MM.1S (cell line): Measurements from ENCODE around the gene AKAP13.

Source experiments
- DNase-seq: peaks from one replicate; pipeline ENCODE4 v3.0.0-alpha.2; 2015
- H2AFZ ChIP-seq: fragments of 300-600 bp; sonication (generic); 2 replicates; pipeline ENCODE4 v1.6.0; 2016; ENCODE audit warnings: antibody characterized with exemption, low read length
- H3F3A ChIP-seq: fragments of 300-600 bp; sonication (generic); 2 replicates; pipeline ENCODE4 v1.6.1; 2016; ENCODE audit warnings: mild to moderate bottlenecking, antibody characterized with exemption, low read length, moderate library complexity, mixed read lengths; ENCODE audit not compliant: insufficient read depth
- H3K27ac ChIP-seq: fragments of 300-600 bp; sonication (generic); 2 replicates; pipeline ENCODE4 v1.5.1; 2016; ENCODE audit warnings: mild to moderate bottlenecking, low read length
- H3K27me3 ChIP-seq: fragments of 300-600 bp; sonication (generic); replicated peaks from 2 replicates; pipeline ENCODE4 v1.6.0; 2016; ENCODE audit warnings: low read length; ENCODE audit not compliant: insufficient read depth
- H3K36me3 ChIP-seq: fragments of 300-600 bp; sonication (generic); replicated peaks from 2 replicates; pipeline ENCODE4 v1.6.1; 2016; ENCODE audit warnings: mild to moderate bottlenecking, low read length, mixed read lengths; ENCODE audit not compliant: insufficient read depth
- H3K4me1 ChIP-seq: fragments of 300-600 bp; sonication (generic); 2 replicates; pipeline ENCODE4 v1.6.1; 2016; ENCODE audit warnings: low read length, mixed read lengths
- H3K4me2 ChIP-seq: fragments of 300-600 bp; sonication (generic); 2 replicates; pipeline ENCODE4 v1.6.0; 2016; ENCODE audit warnings: low read depth, low read length
- H3K4me3 ChIP-seq: fragments of 300-600 bp; sonication (generic); 2 replicates; pipeline ENCODE4 v1.5.1; 2016; ENCODE audit warnings: low read length, mixed read lengths
- H3K79me2 ChIP-seq: fragments of 300-600 bp; sonication (generic); 2 replicates; pipeline ENCODE4 v1.6.1; 2016; ENCODE audit warnings: mixed run types, low read length, mixed read lengths
- H3K9ac ChIP-seq: fragments of 300-600 bp; sonication (generic); 2 replicates; pipeline ENCODE4 v1.6.1; 2016; ENCODE audit warnings: low read length, mixed read lengths
- H3K9me2 ChIP-seq: fragments of 300-600 bp; sonication (generic); replicated peaks from 2 replicates; pipeline ENCODE4 v1.6.1; 2016; ENCODE audit warnings: mild to moderate bottlenecking, low read length, mixed read lengths; ENCODE audit not compliant: insufficient read depth
- H3K9me3 ChIP-seq: fragments of 300-600 bp; sonication (generic); replicated peaks from 2 replicates; pipeline ENCODE4 v1.6.1; 2016; ENCODE audit warnings: mild to moderate bottlenecking, low read length, mixed read lengths; ENCODE audit not compliant: insufficient read depth
- H4K20me1 ChIP-seq: fragments of 300-600 bp; sonication (generic); 2 replicates; pipeline ENCODE4 v1.6.1; 2016; ENCODE audit warnings: mild to moderate bottlenecking, low read length, moderate library complexity, mixed read lengths; ENCODE audit not compliant: insufficient read depth
- CTCF ChIP-seq: fragments of 300-600 bp; sonication (generic); IDR thresholded peaks from 2 replicates; pipeline ENCODE4 v1.5.1; 2016; ENCODE audit warnings: antibody characterized with exemption, low read length, mixed read lengths
- EZH2 ChIP-seq: fragments of 300-600 bp; sonication (generic); optimal IDR thresholded peaks from 2 replicates; pipeline ENCODE3; 2017; ENCODE audit warnings: low read depth, mild to moderate bottlenecking, antibody characterized with exemption, low read length, mixed read lengths
- EZH2phosphoT487 ChIP-seq: fragments of 300-600 bp; sonication (generic); IDR thresholded peaks from 2 replicates; pipeline ENCODE4 v1.6.1; 2018; ENCODE audit warnings: antibody characterized with exemption, low read length

Gene AKAP13

GRCh38 chr15:85578941-85579701, 198.7 kb downstream of the AKAP13 start:
- no peaks in the 10 kb centered on the region for H3K9me2 ChIP-seq
- H3K9ac ChIP-seq, result no peak overlapping the region
- TF ChIP-seq EZH2 (no peak), EZH2phosphoT487 (no peak), CTCF (no peak)
- H2AFZ ChIP-seq, result no peak overlapping the region
- no peak for DNase-seq
- H3K4me2 ChIP-seq, result no peak overlapping the region
- H3K79me2 ChIP-seq, result no peaks in the 10 kb centered on the region
- no peaks in the 10 kb centered on the region for H3F3A ChIP-seq
- no peaks in the 10 kb centered on the region for H3K9me3 ChIP-seq
- no peak overlapping the region for H3K27ac ChIP-seq
- no peaks in the 10 kb centered on the region for H3K27me3 ChIP-seq
- no peaks in the 10 kb centered on the region for H3K4me1 ChIP-seq
- H4K20me1 ChIP-seq, result no peaks in the 10 kb centered on the region
- no peak overlapping the region for H3K4me3 ChIP-seq
- no peaks in the 10 kb centered on the region for H3K36me3 ChIP-seq

- H3K9ac ChIP-seq, result no peak overlapping the region
- TF ChIP-seq EZH2phosphoT487 (no peak), CTCF (no peak), EZH2 (no peak)
- no peaks in the 10 kb centered on the region for H3F3A ChIP-seq
- no peaks in the 10 kb centered on the region for H3K27me3 ChIP-seq
- no peak for DNase-seq
- no peaks in the 10 kb centered on the region for H3K79me2 ChIP-seq
- H3K9me2 ChIP-seq, result no peaks in the 10 kb centered on the region
- H3K4me2 ChIP-seq, result no peak overlapping the region
- H3K4me3 ChIP-seq, result no peak overlapping the region
- H4K20me1 ChIP-seq, result no peaks in the 10 kb centered on the region; the same call in 1 of the 2 replicates
- H3K4me1 ChIP-seq, result peaks cover 5% of the 10 kb centered on the region; the same call in 1 of the 2 replicates
- no peaks in the 10 kb centered on the region for H3K36me3 ChIP-seq
- H3K27ac ChIP-seq, result no peak overlapping the region; the same call in 1 of the 2 replicates
- no peaks in the 10 kb centered on the region for H3K9me3 ChIP-seq
- H2AFZ ChIP-seq, result no peak overlapping the region
Observed at GRCh38 chr15:85579957-85580694, 199.7 kb downstream of the AKAP13 start.

GRCh38 chr15:85580879-85581278, 200.5 kb downstream of the AKAP13 start:
- H4K20me1 ChIP-seq, result no peaks in the 10 kb centered on the region; the same call in 1 of the 2 replicates
- no peaks in the 10 kb centered on the region for H3K27me3 ChIP-seq
- H3K79me2 ChIP-seq, result no peaks in the 10 kb centered on the region
- H3K27ac ChIP-seq, result no peak overlapping the region
- TF ChIP-seq EZH2phosphoT487 (no peak), CTCF (no peak), EZH2 (no peak)
- H2AFZ ChIP-seq, result no peak overlapping the region
- H3K36me3 ChIP-seq, result no peaks in the 10 kb centered on the region
- H3K4me2 ChIP-seq, result no peak overlapping the region
- H3K4me1 ChIP-seq, result peaks cover 5% of the 10 kb centered on the region; the same call in 1 of the 2 replicates
- no peak overlapping the region for H3K4me3 ChIP-seq
- H3K9ac ChIP-seq, result no peak overlapping the region
- DNase-seq, result no peak
- H3F3A ChIP-seq, result no peaks in the 10 kb centered on the region
- no peaks in the 10 kb centered on the region for H3K9me3 ChIP-seq
- no peaks in the 10 kb centered on the region for H3K9me2 ChIP-seq
